A673 (cell line): ENCODE results near the gene SLC25A11. TPM values are rescaled to one million over a fixed set of nuclear protein-coding genes. Genes with fewer than 3 reads are reported as not detected.

ENCODE experiments used
- BruUV-seq: library from RNA; stranded (reverse); fragments of 400-500 nt; replicated peaks from 2 replicates; lab custom pipeline; 2021; lab: Mats Ljungman, UMichigan
- CTCF ChIA-PET: fragments of 300-600 bp; sonication (Branson Sonifier 250); formaldehyde crosslinking; loops from one replicate; lab custom pipeline; 2022; ENCODE audit warnings: antibody characterized with exemption; lab: Charles Lee
- POLR2A ChIA-PET: fragments of 300-600 bp; sonication (Branson Sonifier 250); formaldehyde crosslinking; loops from one replicate; lab custom pipeline; 2022; ENCODE audit warnings: antibody characterized with exemption; ENCODE audit not compliant: low non-redundant PET; lab: Charles Lee
- DNase-seq: peaks from one replicate; pipeline ENCODE4 v3.0.0-alpha.2; 2015; ENCODE audit warnings: low spot score
- H3K27ac ChIP-seq: fragments of 200-600 bp; sonication (generic); 2 replicates; pipeline ENCODE4 v1.5.1; 2016; ENCODE audit warnings: mixed run types, low read depth, mild to moderate bottlenecking, mixed read lengths, antibody characterized with exemption, low read length; ENCODE audit not compliant: poor library complexity, severe bottlenecking
- H3K27me3 ChIP-seq: fragments of 200-600 bp; sonication (generic); replicated peaks from 2 replicates; pipeline ENCODE4 v1.6.1; 2017; ENCODE audit warnings: mixed run types, low read depth, mild to moderate bottlenecking, mixed read lengths, antibody characterized with exemption, low read length; ENCODE audit not compliant: insufficient read depth, poor library complexity
- H3K36me3 ChIP-seq: fragments of 200-600 bp; sonication (generic); 2 replicates; pipeline ENCODE4 v1.6.1; 2016; ENCODE audit warnings: mixed run types, mild to moderate bottlenecking, mixed read lengths, antibody characterized with exemption, low read length; ENCODE audit not compliant: insufficient read depth, poor library complexity, severe bottlenecking
- H3K4me1 ChIP-seq: fragments of 200-600 bp; sonication (generic); 2 replicates; pipeline ENCODE4 v1.6.1; 2017; ENCODE audit warnings: mixed run types, mild to moderate bottlenecking, mixed read lengths, antibody characterized with exemption, low read length; ENCODE audit not compliant: insufficient read depth, poor library complexity, severe bottlenecking
- H3K4me3 ChIP-seq: fragments of 200-600 bp; sonication (generic); 2 replicates; pipeline ENCODE4 v1.5.1; 2016; ENCODE audit warnings: low read depth, mixed run types, mild to moderate bottlenecking, mixed read lengths, low read length; ENCODE audit not compliant: poor library complexity, severe bottlenecking
- H3K9me3 ChIP-seq: fragments of 200-600 bp; sonication (generic); 2 replicates; pipeline ENCODE4 v1.6.1; 2016; ENCODE audit warnings: mixed run types, low read depth, mild to moderate bottlenecking, mixed read lengths, antibody characterized with exemption, low read length; ENCODE audit not compliant: poor library complexity, severe bottlenecking
- EZH2 ChIP-seq: fragments of 200-600 bp; sonication (generic); IDR thresholded peaks from 2 replicates; pipeline ENCODE4 v1.6.1; 2017; ENCODE audit warnings: borderline replicate concordance, low read depth, mild to moderate bottlenecking, mixed read lengths, antibody characterized with exemption, low read length; ENCODE audit not compliant: poor library complexity, severe bottlenecking
- intact Hi-C: fragments of 100-400 bp; cut with micrococcal nuclease; formaldehyde crosslinking; loops from one replicate; pipeline ENCODE4 v1.10.0; 2022; ENCODE audit not compliant: unreplicated experiment
- total RNA-seq: library from RNA; stranded (reverse); gene quantifications from 2 replicates; pipeline ENCODE4 v1.2.3, GENCODE V29; 2021
- TF ChIP-seq, protein P1 (sequence below): fragments of 300-800, 200-600 bp; sonication (generic); conservative IDR thresholded peaks from 2 replicates; pipeline ENCODE4 v1.5.1; 2017; ENCODE audit warnings: low read depth, mild to moderate bottlenecking, antibody characterized with exemption, low read length, moderate library complexity, mixed read lengths

The SLC25A11 gene
- total RNA-seq, 1 experiment from 2014 or later, result 113 TPM

DNA sequence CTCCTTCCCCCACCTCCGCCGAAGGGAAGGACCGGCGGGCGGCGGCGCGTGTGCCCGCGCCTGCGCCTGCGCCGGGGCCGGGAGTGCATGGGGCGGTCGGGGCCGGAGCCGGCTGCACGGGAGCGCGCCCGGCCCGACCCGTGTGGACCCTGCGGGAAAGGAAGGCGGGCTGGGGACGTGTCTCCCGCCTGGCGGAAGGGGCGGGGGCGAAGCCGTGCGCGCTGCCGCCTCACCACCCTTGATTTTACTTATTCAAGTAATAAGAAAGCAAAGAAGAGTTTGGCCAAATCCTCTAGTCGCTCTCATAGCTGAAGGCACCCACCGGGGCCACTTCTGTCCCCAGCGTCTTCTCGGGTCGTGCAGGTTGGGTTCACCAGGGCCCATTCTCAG, 9.1 kb upstream of the SLC25A11 start:
- Histone ChIP-seq H3K9me3 (no peaks in the 10 kb centered on the region), H3K4me3 (peak overlapping the region; percentile 100), H3K4me1 (peaks cover 36% of the 10 kb centered on the region), H3K27me3 (no peaks in the 10 kb centered on the region), H3K36me3 (peaks cover 30% of the 10 kb centered on the region), H3K27ac (peak overlapping the region; percentile 99)
- POLR2A ChIA-PET, result interaction anchor here (0.6 kb wide), 1 partner anchor 110 kb away, joined by 3 read pairs; no protein-coding TSS in a partner anchor
- TF ChIP-seq, protein P1, sequence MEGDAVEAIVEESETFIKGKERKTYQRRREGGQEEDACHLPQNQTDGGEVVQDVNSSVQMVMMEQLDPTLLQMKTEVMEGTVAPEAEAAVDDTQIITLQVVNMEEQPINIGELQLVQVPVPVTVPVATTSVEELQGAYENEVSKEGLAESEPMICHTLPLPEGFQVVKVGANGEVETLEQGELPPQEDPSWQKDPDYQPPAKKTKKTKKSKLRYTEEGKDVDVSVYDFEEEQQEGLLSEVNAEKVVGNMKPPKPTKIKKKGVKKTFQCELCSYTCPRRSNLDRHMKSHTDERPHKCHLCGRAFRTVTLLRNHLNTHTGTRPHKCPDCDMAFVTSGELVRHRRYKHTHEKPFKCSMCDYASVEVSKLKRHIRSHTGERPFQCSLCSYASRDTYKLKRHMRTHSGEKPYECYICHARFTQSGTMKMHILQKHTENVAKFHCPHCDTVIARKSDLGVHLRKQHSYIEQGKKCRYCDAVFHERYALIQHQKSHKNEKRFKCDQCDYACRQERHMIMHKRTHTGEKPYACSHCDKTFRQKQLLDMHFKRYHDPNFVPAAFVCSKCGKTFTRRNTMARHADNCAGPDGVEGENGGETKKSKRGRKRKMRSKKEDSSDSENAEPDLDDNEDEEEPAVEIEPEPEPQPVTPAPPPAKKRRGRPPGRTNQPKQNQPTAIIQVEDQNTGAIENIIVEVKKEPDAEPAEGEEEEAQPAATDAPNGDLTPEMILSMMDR, result no peak
- TF ChIP-seq EZH2, result no peak
- DNase-seq, result peak; percentile 93
- CTCF ChIA-PET, result interaction anchor here (0.5 to 1.0 kb wide), 2 partner anchors 9 to 528 kb away, joined by 4 to 6 read pairs; partner anchors contain the start of gene RNF167
- intact Hi-C loops, result loop anchor here (2.0 kb wide), 1 partner anchor 18 kb away; the partner anchor contains the start of gene SPAG7
- BruUV-seq, result no TSS peak

DNA sequence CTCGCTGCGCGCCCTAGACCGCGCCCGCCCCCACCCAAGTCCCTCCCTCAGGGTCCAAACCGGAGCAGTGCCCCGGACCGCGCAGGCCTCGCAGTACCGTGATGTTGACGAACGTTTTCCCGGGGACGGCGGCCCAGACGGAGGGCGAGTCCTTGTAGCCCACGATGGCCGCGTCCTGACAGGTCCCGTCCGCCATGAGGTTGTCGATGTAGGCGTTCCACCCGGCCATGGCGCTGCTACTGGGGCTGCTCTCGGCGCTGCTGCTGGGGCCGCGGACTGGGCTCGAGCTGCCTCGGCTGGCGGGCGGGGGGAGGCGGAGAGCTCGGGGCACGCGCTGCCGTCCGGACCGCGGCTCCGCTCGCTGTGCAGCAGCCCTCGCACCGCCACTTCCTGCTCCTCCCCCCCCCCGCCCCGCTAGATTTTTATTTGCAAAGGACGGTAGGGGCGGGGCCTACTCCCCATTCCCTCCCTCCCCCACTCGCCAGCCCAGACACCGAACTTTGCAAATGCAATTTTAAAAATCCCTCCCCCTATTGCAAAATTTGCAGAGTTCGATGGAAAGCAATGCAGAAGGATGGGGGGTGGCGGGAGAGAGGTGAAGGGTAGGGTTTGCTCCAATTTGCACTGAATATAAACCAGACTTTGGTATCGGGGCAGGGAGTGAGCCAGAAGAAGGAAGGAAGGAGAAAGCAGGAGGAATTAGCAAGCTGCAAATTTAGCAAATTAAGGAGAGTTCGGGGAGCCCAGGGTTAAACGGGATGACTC, 8.5 kb upstream of the SLC25A11 start, which contains the start of gene PFN1:
Gene PFN1 (minus strand): TSS at position 365 of the 765 bp plus-strand sequence. CDS start 136 bp downstream, at position 229.
- POLR2A ChIA-PET, result interaction anchor here (0.6 kb wide), 1 partner anchor 111 kb away, joined by 3 read pairs; no protein-coding TSS in a partner anchor
- DNase-seq, result peak; percentile 98
- intact Hi-C loops, result loop anchor here (2.0 kb wide), 1 partner anchor 18 kb away; the partner anchor contains the start of gene SPAG7
- Histone ChIP-seq H3K9me3 (no peaks in the 10 kb centered on the region), H3K27me3 (no peaks in the 10 kb centered on the region), H3K4me3 (peak within 1 kb of the TSS; percentile 100), H3K27ac (peak within 1 kb of the TSS; percentile 99), H3K36me3 (peaks cover 36% of the 10 kb centered on the region), H3K4me1 (peaks cover 36% of the 10 kb centered on the region)
- BruUV-seq, result no TSS peak
- CTCF ChIA-PET, result interaction anchor here (0.5 to 1.0 kb wide), 2 partner anchors 8 to 527 kb away, joined by 4 to 6 read pairs; partner anchors contain the start of gene RNF167
- TF ChIP-seq, protein P1, result no peak
- TF ChIP-seq EZH2, result no peak

DNA sequence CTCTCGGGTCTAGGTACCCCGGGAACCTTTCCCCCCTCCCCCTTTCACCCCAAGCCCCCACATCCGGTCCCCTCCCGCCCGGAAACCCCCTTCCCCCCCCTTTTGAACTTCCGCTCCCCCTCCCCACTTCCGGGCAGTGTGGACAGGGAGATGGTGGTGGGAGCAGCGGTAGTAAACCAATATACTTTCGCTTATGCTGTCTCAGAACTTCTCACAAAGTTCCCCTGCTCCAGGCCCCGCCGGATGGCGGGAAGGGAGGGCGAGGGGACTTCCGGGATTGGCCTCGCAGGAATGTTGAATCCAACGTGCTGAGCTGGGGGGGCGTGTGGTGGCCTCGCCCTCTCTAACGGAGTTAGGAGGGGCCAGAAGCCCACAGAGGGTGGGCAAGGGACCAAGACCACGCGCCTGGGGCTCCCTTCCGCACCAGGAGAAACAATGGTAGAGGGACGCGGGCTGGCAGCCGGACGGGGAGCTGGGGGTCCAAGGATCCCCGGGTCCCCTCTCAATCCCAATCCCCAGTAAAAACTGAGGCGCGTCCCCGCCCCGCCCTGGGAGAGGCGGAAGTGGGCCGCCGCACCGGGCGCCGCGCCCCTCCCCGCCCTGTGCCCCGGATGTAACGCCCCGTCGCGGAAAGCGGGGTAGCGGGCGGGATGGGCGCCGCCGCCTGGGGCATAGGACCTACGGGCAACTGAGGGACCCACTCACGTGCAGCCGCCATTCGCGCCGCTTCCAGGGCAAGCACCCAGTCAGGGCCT, 7.7 kb upstream of the SLC25A11 start:
- ChIA-PET CTCF (interaction anchor here (0.5 to 1.0 kb wide), 2 partner anchors 7 to 114 kb away, joined by 3 to 4 read pairs; partner anchors contain the start of gene RNF167), POLR2A (no interaction called here)
- Histone ChIP-seq H3K27me3 (no peaks in the 10 kb centered on the region), H3K4me1 (peaks cover 36% of the 10 kb centered on the region), H3K27ac (peak overlapping the region; percentile 99), H3K36me3 (peaks cover 41% of the 10 kb centered on the region), H3K9me3 (no peaks in the 10 kb centered on the region), H3K4me3 (peak overlapping the region; percentile 100)
- no TSS peak for BruUV-seq
- peak; percentile 79 for DNase-seq
- intact Hi-C loops, result loop anchor here (2.0 kb wide), 1 partner anchor 19 kb away; the partner anchor contains the start of gene SPAG7
- TF ChIP-seq EZH2, result no peak
- TF ChIP-seq, protein P1, result no peak
